Kidney (tissue), 14 donors: Measurements from ENCODE around the gene TTI1. TPM values are rescaled to one million over a fixed set of nuclear protein-coding genes. Genes with fewer than 3 reads are reported as not detected.

ENCODE experiments used
- DNase-seq, 5 donors: peaks; one replicate each; pipeline ENCODE4 v3.0.0-alpha.2; 2013 to 2020
- FAIRE-seq: peaks from 2 replicates; lab custom pipeline; 2012; peaks lifted over from hg19 to GRCh38; lab: Jason Lieb, UNC
- H3K27ac ChIP-seq, 2 donors: one replicate each; pipeline ENCODE4 v1.7.0; 2013; ENCODE audit warnings: low read depth in 2 of 2, low read length in 2 of 2, inconsistent platforms in 1 of 2
- H3K27me3 ChIP-seq: one replicate; pipeline ENCODE4 v1.7.1; 2013; ENCODE audit warnings: low read length, inconsistent platforms; ENCODE audit not compliant: control insufficient read depth, insufficient read depth
- H3K36me3 ChIP-seq, 3 donors: one replicate each; pipeline versions ENCODE4 v1.7.0 to v1.7.1; 2013; ENCODE audit warnings: low read length in 3 of 3, control low read depth in 1 of 3, inconsistent platforms in 1 of 3; ENCODE audit not compliant: insufficient read depth in 3 of 3, control insufficient read depth in 2 of 3
- H3K4me1 ChIP-seq, 3 donors: one replicate each; pipeline versions ENCODE4 v1.7.0 to v1.7.1; 2013; ENCODE audit warnings: low read length in 3 of 3, inconsistent platforms in 1 of 3, low read depth in 1 of 3; ENCODE audit not compliant: control insufficient read depth in 2 of 3, insufficient read depth in 2 of 3
- H3K4me3 ChIP-seq, 3 donors: one replicate each; pipeline versions ENCODE4 v1.7.0 to v1.8.1; 2013; ENCODE audit warnings: low read length in 3 of 3, control low read depth in 1 of 3, inconsistent platforms in 1 of 3
- H3K9ac ChIP-seq, 3 donors: one replicate each; pipeline versions ENCODE4 v1.7.0 to v1.7.1; 2013; ENCODE audit warnings: low read length in 3 of 3, control low read depth in 1 of 3, inconsistent platforms in 1 of 3
- H3K9me3 ChIP-seq, 3 donors: one replicate each; pipeline versions ENCODE4 v1.7.0 to v1.7.1; 2013; ENCODE audit warnings: low read length in 3 of 3, control low read depth in 1 of 3, inconsistent platforms in 1 of 3; ENCODE audit not compliant: control insufficient read depth in 2 of 3, insufficient read depth in 1 of 3
- intact Hi-C: fragments of 100-400 bp; cut with DNase I; formaldehyde crosslinking; loops from one replicate; pipeline ENCODE4 v1.11.1; 2022
- polyA plus RNA-seq: library from polyadenylated mRNA; stranded (reverse); fragments of 350-450 nt; fragmentation: Illumina TruSeq; extraction: RNeasy Lipid Tissue Mini Kit (QIAGEN cat#74804); gene quantifications from one replicate; pipeline ENCODE4 v1.2.3, GENCODE V29; 2014; ENCODE audit warnings: low read depth, low replicate concordance; ENCODE audit not compliant: insufficient read depth
- total RNA-seq: library from RNA; stranded (reverse); fragmentation: NEBNext Ultra II Directional; extraction: Animal tissue kit (Norgen Biotek cat#: 25700); gene quantifications from one replicate; pipeline ENCODE4 v1.2.1, GENCODE V29; 2021
- TF ChIP-seq, protein P1 (sequence below): IDR thresholded peaks from 3 replicates; pipeline ENCODE4 v1.5.1; 2012; ENCODE audit warnings: mild to moderate bottlenecking, moderate library complexity, borderline replicate concordance; ENCODE audit not compliant: insufficient read depth; ENCODE audit errors: extremely low read depth
- donor health status: control.
- donor health status: control.
- donor health status: control.
- donor health status: control.
- donor health status: control.
- donor health status: DM: yes; HTN: yes; CAD: no.
- donor health status: Normal renal cell carcinoma (clear cell type).

Gene TTI1
- total and polyA plus RNA-seq, 2 donors from 2014 or later: 8.6 to 19.5 TPM

DNA sequence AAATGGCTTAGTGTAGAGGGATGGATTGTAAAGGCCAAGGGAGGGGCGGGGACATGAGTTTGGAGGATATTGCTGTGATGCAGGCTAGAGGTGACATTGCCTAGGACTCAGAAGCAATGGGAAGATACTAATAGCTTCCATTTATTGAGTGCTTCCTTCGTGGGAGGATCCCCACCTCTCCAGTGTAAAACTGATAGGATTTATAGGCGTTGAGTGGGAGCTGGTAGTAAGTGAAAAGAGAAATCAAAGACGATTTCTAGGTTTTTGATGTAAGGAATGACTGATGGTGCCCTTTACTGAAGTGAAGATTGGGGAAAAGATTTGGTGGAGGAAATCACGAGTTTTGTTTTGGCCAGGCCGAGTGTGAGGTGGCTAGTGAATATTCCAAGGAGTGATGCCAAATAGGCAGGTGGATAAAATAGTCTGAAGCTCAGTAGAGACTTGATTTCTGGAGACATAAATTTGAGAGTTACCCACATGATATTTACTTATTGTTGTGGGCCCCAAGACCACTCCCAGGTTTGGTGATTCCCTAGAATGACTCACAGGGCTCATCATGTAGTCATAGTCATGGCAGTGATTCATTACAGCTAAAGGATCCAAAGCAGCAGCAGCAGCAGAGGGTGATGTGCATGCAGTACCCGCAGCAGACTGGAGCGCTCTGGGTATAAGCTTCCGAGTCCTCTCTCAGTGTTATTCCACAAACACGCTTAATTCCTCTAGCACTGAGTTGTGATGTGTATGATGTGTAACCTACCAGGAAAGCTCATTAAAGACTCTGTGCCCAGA lies 10.4 kb upstream of the TTI1 start:
- DNase-seq (no peak), FAIRE-seq (no peak)
- Histone ChIP-seq H3K27me3 (no peaks in the 10 kb centered on the region), H3K9me3 (no peaks in the 10 kb centered on the region), H3K36me3 (peaks cover 5 to 25% (median 13%) of the 10 kb centered on the region in 3 donors), H3K27ac (no peak overlapping the region), H3K4me3 (no peak overlapping the region), H3K4me1 (no peaks in the 10 kb centered on the region), H3K9ac (no peak overlapping the region)
- intact Hi-C loops: no loop called here
- TF ChIP-seq, protein P1, sequence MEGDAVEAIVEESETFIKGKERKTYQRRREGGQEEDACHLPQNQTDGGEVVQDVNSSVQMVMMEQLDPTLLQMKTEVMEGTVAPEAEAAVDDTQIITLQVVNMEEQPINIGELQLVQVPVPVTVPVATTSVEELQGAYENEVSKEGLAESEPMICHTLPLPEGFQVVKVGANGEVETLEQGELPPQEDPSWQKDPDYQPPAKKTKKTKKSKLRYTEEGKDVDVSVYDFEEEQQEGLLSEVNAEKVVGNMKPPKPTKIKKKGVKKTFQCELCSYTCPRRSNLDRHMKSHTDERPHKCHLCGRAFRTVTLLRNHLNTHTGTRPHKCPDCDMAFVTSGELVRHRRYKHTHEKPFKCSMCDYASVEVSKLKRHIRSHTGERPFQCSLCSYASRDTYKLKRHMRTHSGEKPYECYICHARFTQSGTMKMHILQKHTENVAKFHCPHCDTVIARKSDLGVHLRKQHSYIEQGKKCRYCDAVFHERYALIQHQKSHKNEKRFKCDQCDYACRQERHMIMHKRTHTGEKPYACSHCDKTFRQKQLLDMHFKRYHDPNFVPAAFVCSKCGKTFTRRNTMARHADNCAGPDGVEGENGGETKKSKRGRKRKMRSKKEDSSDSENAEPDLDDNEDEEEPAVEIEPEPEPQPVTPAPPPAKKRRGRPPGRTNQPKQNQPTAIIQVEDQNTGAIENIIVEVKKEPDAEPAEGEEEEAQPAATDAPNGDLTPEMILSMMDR: no peak

DNA sequence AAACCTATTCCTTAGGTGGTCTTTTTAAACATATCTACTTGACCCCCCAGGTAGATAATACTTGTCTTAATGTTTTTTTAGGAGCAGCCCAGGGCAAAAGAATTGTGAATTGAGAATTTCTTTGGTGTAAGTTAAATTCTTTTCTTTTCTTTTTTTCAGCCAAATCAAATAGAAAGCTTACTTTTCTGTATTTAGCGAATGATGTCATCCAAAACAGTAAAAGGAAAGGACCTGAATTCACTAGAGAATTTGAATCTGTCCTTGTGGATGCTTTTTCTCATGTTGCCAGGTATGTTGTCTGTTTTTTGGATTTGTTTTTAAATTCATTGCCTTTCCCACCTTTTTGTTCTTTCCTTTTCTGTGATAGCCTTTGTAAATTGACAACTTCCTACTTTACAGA lies 7.0 kb upstream of the TTI1 start:
- intact Hi-C loops: no loop called here
- peaks cover 5 to 23% (median 8%) of the 10 kb centered on the region in 3 donors for H3K36me3 ChIP-seq
- peaks cover 0 to 8% (median 0%) of the 10 kb centered on the region in 3 donors for H3K4me1 ChIP-seq
- H3K4me3 ChIP-seq: no peak overlapping the region
- no peaks in the 10 kb centered on the region for H3K27me3 ChIP-seq
- H3K9me3 ChIP-seq: no peaks in the 10 kb centered on the region
- FAIRE-seq (no peak), DNase-seq (no peak)
- no peak overlapping the region for H3K27ac ChIP-seq
- no peak overlapping the region for H3K9ac ChIP-seq
- TF ChIP-seq, protein P1: no peak

DNA sequence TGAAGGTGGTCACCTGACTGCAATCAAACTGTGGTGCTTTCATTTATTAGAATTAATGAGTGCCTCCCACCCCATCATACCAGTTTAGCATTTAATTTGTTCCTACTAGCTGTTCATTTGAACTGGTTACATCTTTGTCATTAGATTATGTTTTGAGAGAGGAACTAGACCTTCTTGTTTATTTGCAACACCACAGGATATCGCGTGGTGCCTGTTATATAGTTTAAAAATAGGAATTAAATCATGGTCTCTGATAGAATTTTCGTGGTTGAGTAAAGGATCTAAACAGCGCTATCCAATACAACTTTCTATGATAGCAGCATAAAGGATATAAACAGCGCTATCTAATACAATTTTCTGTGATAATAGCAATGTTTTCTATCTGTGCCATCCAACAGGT lies 3.1 kb upstream of the TTI1 start:
- Histone ChIP-seq H3K9ac (no peak overlapping the region), H3K36me3 (peaks cover 0 to 4% (median 3%) of the 10 kb centered on the region in 3 donors), H3K4me1 (peaks cover 0 to 25% (median 11%) of the 10 kb centered on the region in 3 donors), H3K4me3 (peak overlapping the region in 1 of 3 donors; percentile 11), H3K9me3 (no peaks in the 10 kb centered on the region), H3K27me3 (no peaks in the 10 kb centered on the region), H3K27ac (no peak overlapping the region)
- FAIRE-seq: no peak
- intact Hi-C loops: no loop called here
- DNase-seq: no peak
- TF ChIP-seq, protein P1: no peak
